GM12878 (cell line): ENCODE results near the gene SVIL. TPM values are rescaled to one million over a fixed set of nuclear protein-coding genes. Genes with fewer than 3 reads are reported as not detected.
A peak's percentile ranks its signal among the peaks of the same experiment; 100 is the strongest.
"Not testable (repeated sequence)": the region's sequence is repeated elsewhere in the genome, so short reads cannot be mapped to it uniquely, and the experiment has no call there.

ENCODE experiments used
- ATAC-seq: fragments of 200-7000 bp; cut with Tn5 transposase; 3 replicates; pipeline ENCODE4 v1.9.1; 2020; ENCODE audit warnings: mild to moderate bottlenecking, moderate library complexity
- BruUV-seq: library from RNA; stranded (reverse); fragments of 400-500 nt; replicated peaks from 2 replicates; lab custom pipeline; 2021; lab: Mats Ljungman, UMichigan
- CTCF ChIA-PET: fragments of 300-600 bp; sonication (Branson Sonifier 250); formaldehyde crosslinking; extraction: SDS; loops from one replicate; lab custom pipeline; 2021; ENCODE audit warnings: inconsistent platforms; lab: Yijun Ruan, JAX
- POLR2A ChIA-PET: fragments of 350-600 bp; formaldehyde crosslinking; extraction: SDS; loops from one replicate; lab custom pipeline; 2021; ENCODE audit warnings: inconsistent platforms; lab: Charles Lee
- RAD21 ChIA-PET: fragments of 300-600 bp; sonication (Branson Sonifier 250); formaldehyde crosslinking; loops from one replicate; lab custom pipeline; 2023; ENCODE audit warnings: antibody characterized with exemption; ENCODE audit not compliant: unreplicated experiment; lab: Charles Lee
- SMC1A ChIA-PET: fragments of 300-600 bp; sonication (Branson Sonifier 250); formaldehyde crosslinking; loops from one replicate; lab custom pipeline; 2023; ENCODE audit not compliant: unreplicated experiment, uncharacterized antibody; lab: Charles Lee
- DNase-seq: peaks from one replicate; pipeline ENCODE4 v3.0.0-alpha.2; 2011; ENCODE audit warnings: low read depth, low spot score
- FAIRE-seq: peaks from 3 replicates; lab custom pipeline; 2011; peaks lifted over from hg19 to GRCh38; lab: Jason Lieb, UNC
- H2AFZ ChIP-seq: 2 replicates; pipeline ENCODE4 v1.6.0; 2011; ENCODE audit warnings: low read depth, low read length, control low read depth; ENCODE audit not compliant: control insufficient read depth
- H3K27ac ChIP-seq: 2 replicates; pipeline ENCODE4 v1.5.1; 2011; ENCODE audit warnings: control low read depth; ENCODE audit not compliant: control insufficient read depth, insufficient read depth
- H3K27me3 ChIP-seq, 2 experiments: replicated peaks in 1 of 2; 2 replicates each; pipeline versions ENCODE4 v1.6.0 to v1.6.1; 2011; ENCODE audit warnings: low read length in 1 of 2; ENCODE audit not compliant: control insufficient read depth in 2 of 2, insufficient read depth in 2 of 2
- H3K36me3 ChIP-seq, 2 experiments: 2 replicates each; pipeline ENCODE4 v1.5.1; 2011; ENCODE audit warnings: low read length in 1 of 2; ENCODE audit not compliant: control insufficient read depth in 2 of 2, insufficient read depth in 2 of 2
- H3K4me1 ChIP-seq: 2 replicates; pipeline ENCODE4 v1.6.1; 2011; ENCODE audit warnings: mild to moderate bottlenecking, low read length, moderate library complexity, mixed read lengths; ENCODE audit not compliant: control insufficient read depth, insufficient read depth
- H3K4me2 ChIP-seq: 2 replicates; pipeline ENCODE4 v1.6.0; 2011; ENCODE audit warnings: control low read depth; ENCODE audit not compliant: control insufficient read depth, insufficient read depth
- H3K4me3 ChIP-seq: fragments of 200-600 bp; sonication (generic); 2 replicates; pipeline ENCODE4 v1.5.1; 2016
- H3K79me2 ChIP-seq: 2 replicates; pipeline ENCODE4 v1.6.0; 2011; ENCODE audit warnings: low read length; ENCODE audit not compliant: control insufficient read depth, insufficient read depth
- H3K9ac ChIP-seq: 2 replicates; pipeline ENCODE4 v1.8.0; 2011; ENCODE audit warnings: low read length, control low read depth, mixed read lengths; ENCODE audit not compliant: control insufficient read depth, insufficient read depth
- H3K9me3 ChIP-seq: replicated peaks from 3 replicates; pipeline ENCODE4 v1.5.1; 2011; ENCODE audit warnings: mild to moderate bottlenecking, low read length; ENCODE audit not compliant: control insufficient read depth, insufficient read depth
- H4K20me1 ChIP-seq: 2 replicates; pipeline ENCODE4 v1.6.0; 2011; ENCODE audit not compliant: control insufficient read depth, insufficient read depth
- BHLHE40 ChIP-seq, 2 experiments: fragments of 450-650 bp in 1 of 2; IDR thresholded peaks; 2 replicates each; pipeline ENCODE4 v1.6.1; 2011 to 2017; ENCODE audit warnings: low read depth in 2 of 2, borderline replicate concordance in 1 of 2, improper control_type of control experiment in 1 of 2, low read length in 1 of 2, mild to moderate bottlenecking in 1 of 2
- KAT2A ChIP-seq: conservative IDR thresholded peaks from 2 replicates; pipeline ENCODE4 v1.6.1; 2011; ENCODE audit warnings: low read depth, low read length; ENCODE audit not compliant: control insufficient read depth
- NR2F1 ChIP-seq: fragments of 450-650 bp; conservative IDR thresholded peaks from 2 replicates; pipeline ENCODE4 v1.6.1; 2017; ENCODE audit warnings: mild to moderate bottlenecking
- TAF1 ChIP-seq: IDR thresholded peaks from 2 replicates; pipeline ENCODE4 v1.6.1; 2011; ENCODE audit warnings: mild to moderate bottlenecking, low read depth, low read length, borderline replicate concordance
- WGBS: methylation state at CpG from one replicate; pipeline ENCODE4 v1.1.6; 2016; ENCODE audit warnings: low lambda C conversion rate; ENCODE audit not compliant: insufficient replicate concordance, insufficient coverage; ENCODE audit errors: missing lambda C conversion rate; 5-methylcytosine and 5-hydroxymethylcytosine counted together
- in situ Hi-C: fragments of 300-500 bp; cut with MboI; formaldehyde crosslinking; loops from 9 replicates; pipeline ENCODE4 v1.14.3; 2018; ENCODE audit warnings: mixed read lengths
- intact Hi-C: fragments of 100-400 bp; cut with micrococcal nuclease; formaldehyde crosslinking; loops from one replicate; pipeline ENCODE4 v1.14.2; 2022; ENCODE audit not compliant: unreplicated experiment
- polyA plus RNA-seq, 11 experiments: library from polyadenylated mRNA; depleted of rRNA in 4 of 11; unstranded in 6 of 11; stranded (reverse) in 5 of 11; fragments of >200 nt; fragmentation: Nextera tagmentation in 4 of 11; fragmentation: Illumina TruSeq in 1 of 11; extraction: Ambion mirVana in 4 of 11; extraction: Trizol in 1 of 11; gene quantifications; 1 replicate in 1 of 11; 2 replicates in 10 of 11; pipeline versions ENCODE4 v1.2.1 to v1.2.3, GENCODE V29; 2011 to 2016; ENCODE audit warnings: inconsistent platforms in 2 of 11, missing spikeins in 2 of 11, low read depth in 1 of 11
- total RNA-seq, 4 experiments: library from RNA; depleted of rRNA in 3 of 4; stranded (reverse); fragments of >200 nt in 3 of 4; fragmentation: Illumina TruSeq in 1 of 4; extraction: Trizol in 1 of 4; gene quantifications; 2 replicates each; pipeline versions ENCODE4 v1.2.1 to v1.2.3, GENCODE V29; 2013 to 2021
- TF ChIP-seq, protein P1 (sequence below): fragments of 450-650 bp; IDR thresholded peaks from 2 replicates; pipeline ENCODE4 v1.6.1; 2017; ENCODE audit warnings: low read depth, mild to moderate bottlenecking, moderate library complexity

Gene SVIL
- total and polyA plus RNA-seq, 10 of the 15 experiments (the other 5 are each of a cell fraction or from before 2014, with no cell fraction given), result 0.22 to 1.9 (median 0.87) TPM

- BruUV-seq, result no TSS peak
- H3K4me3 ChIP-seq, result no peak overlapping the region
- no peak overlapping the region for H2AFZ ChIP-seq
- POLR2A ChIA-PET, result no interaction called here
- 7% methylated on average over 1 of the region's 1 CpG for WGBS
- in situ Hi-C loops (no loop called here), intact Hi-C loops (no loop called here)
- H4K20me1 ChIP-seq, result no peaks in the 10 kb centered on the region
- peak; percentile 71 for ATAC-seq
- no peak for DNase-seq
- no peak overlapping the region for H3K9ac ChIP-seq
- H3K27ac ChIP-seq, result no peak overlapping the region
- CTCF ChIA-PET, result interaction anchor here (1.3 to 3.1 kb wide), 3 partner anchors 10 to 105 kb away, joined by 3 to 20 read pairs (median 4); no protein-coding TSS in a partner anchor
- H3K4me1 ChIP-seq, result no peaks in the 10 kb centered on the region
- FAIRE-seq, result no peak
- SMC1A ChIA-PET, result no interaction called here
- RAD21 ChIA-PET, result interaction anchor here (1.9 kb wide), 1 partner anchor 10 kb away, joined by 5 read pairs; no protein-coding TSS in a partner anchor
- no peaks in the 10 kb centered on the region for H3K36me3 ChIP-seq
- TF ChIP-seq KAT2A, result no peak
- TF ChIP-seq, protein P1, sequence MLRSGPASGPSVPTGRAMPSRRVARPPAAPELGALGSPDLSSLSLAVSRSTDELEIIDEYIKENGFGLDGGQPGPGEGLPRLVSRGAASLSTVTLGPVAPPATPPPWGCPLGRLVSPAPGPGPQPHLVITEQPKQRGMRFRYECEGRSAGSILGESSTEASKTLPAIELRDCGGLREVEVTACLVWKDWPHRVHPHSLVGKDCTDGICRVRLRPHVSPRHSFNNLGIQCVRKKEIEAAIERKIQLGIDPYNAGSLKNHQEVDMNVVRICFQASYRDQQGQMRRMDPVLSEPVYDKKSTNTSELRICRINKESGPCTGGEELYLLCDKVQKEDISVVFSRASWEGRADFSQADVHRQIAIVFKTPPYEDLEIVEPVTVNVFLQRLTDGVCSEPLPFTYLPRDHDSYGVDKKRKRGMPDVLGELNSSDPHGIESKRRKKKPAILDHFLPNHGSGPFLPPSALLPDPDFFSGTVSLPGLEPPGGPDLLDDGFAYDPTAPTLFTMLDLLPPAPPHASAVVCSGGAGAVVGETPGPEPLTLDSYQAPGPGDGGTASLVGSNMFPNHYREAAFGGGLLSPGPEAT, result no peak
- no peak for TF ChIP-seq TAF1
- no peak for TF ChIP-seq NR2F1
- TF ChIP-seq BHLHE40 (IDR thresholded peaks at IDR 0.05; ENCODE audit: borderline replicate concordance in 1 of 2, low read depth in 2 of 2, low read length in 1 of 2), result peak in 1 of 2 experiments; percentile 11; a peak in 1 of 4 replicates
- TF ChIP-seq, all 136 proteins: peak for 1
- Histone ChIP-seq H3K4me2 (no peak overlapping the region), H3K9me3 (no peaks in the 10 kb centered on the region), H3K79me2 (no peaks in the 10 kb centered on the region), H3K27me3 (no peaks in the 10 kb centered on the region)
These were observed 148.3 kb downstream of the SVIL start for GRCh38 chr10:29486433-29486832.

GRCh38 chr10:29484677-29485076 lies 150.1 kb downstream of the SVIL start:
- FAIRE-seq, H4K20me1 ChIP-seq, H3K4me2 ChIP-seq, H3K9me3 ChIP-seq, CTCF ChIA-PET, H3K79me2 ChIP-seq, DNase-seq, H3K9ac ChIP-seq, in situ Hi-C loops, H3K4me1 ChIP-seq, RAD21 ChIA-PET, H3K27ac ChIP-seq, BruUV-seq, POLR2A ChIA-PET, H3K36me3 ChIP-seq, H3K27me3 ChIP-seq, intact Hi-C loops, ATAC-seq, H3K4me3 ChIP-seq, SMC1A ChIA-PET, H2AFZ ChIP-seq: not testable (repeated sequence)
- 72% methylated on average over 8 of the region's 8 CpGs for WGBS
